HCT116 (cell line): ENCODE data around the gene CCDC39. TPM values are rescaled to one million over a fixed set of nuclear protein-coding genes. Genes with fewer than 3 reads are reported as not detected.

Experiments
- ATAC-seq: fragments of 200-7000 bp; cut with Tn5 transposase; 2 replicates; pipeline ENCODE4 v1.9.1; 2020; ENCODE audit warnings: mild to moderate bottlenecking, moderate library complexity
- BruUV-seq: library from RNA; stranded (reverse); fragments of 400-500 nt; replicated peaks from 2 replicates; lab custom pipeline; 2021; lab: Mats Ljungman, UMichigan
- CTCF ChIA-PET: fragments of 300-600 bp; sonication (Branson Sonifier 250); formaldehyde crosslinking; loops from one replicate; lab custom pipeline; 2021; ENCODE audit warnings: antibody characterized with exemption; lab: Charles Lee
- POLR2A ChIA-PET: fragments of 300-600, 350-600 bp; sonication (Branson Sonifier 250); formaldehyde crosslinking; loops from one replicate; lab custom pipeline; 2021; ENCODE audit warnings: antibody characterized with exemption; lab: Charles Lee
- RAD21 ChIA-PET, 2 experiments: fragments of 300-600 bp; sonication (Branson Sonifier 250); formaldehyde crosslinking; loops; one replicate each; lab custom pipeline; 2023; ENCODE audit warnings: low total read pairs in 2 of 2; ENCODE audit not compliant: uncharacterized antibody in 2 of 2, unreplicated experiment in 2 of 2, low non-redundant PET in 1 of 2; lab: Charles Lee
- DNase-seq: peaks from one replicate; pipeline ENCODE4 v3.0.0-alpha.2; 2010; ENCODE audit warnings: low read depth, low spot score
- H2AFZ ChIP-seq: fragments of 200-600 bp; shearing (Covaris generic), sonication (generic); 2 replicates; pipeline ENCODE4 v1.6.1; 2017; ENCODE audit warnings: low read depth, mixed run types, mixed read lengths, antibody characterized with exemption, low read length; ENCODE audit not compliant: poor library complexity, severe bottlenecking
- H3K27ac ChIP-seq: 2 replicates; pipeline ENCODE4 v1.5.1; 2012; ENCODE audit warnings: low read depth, low read length
- H3K27me3 ChIP-seq: fragments of 200-600 bp; sonication (generic); 2 replicates; pipeline ENCODE4 v1.6.1; 2016; ENCODE audit warnings: mixed run types, low read length, mixed read lengths; ENCODE audit not compliant: insufficient read depth
- H3K36me3 ChIP-seq, 2 experiments: fragments of 200-500 bp in 1 of 2; fragments of 200-600 bp in 1 of 2; sonication (Bioruptor generic) in 1 of 2; sonication (generic) in 1 of 2; 2 replicates each; pipeline versions ENCODE4 v1.5.1 to v1.6.1; 2014 to 2016; ENCODE audit warnings: low read length in 2 of 2, inconsistent platforms in 1 of 2, mixed read lengths in 1 of 2, mixed run types in 1 of 2; ENCODE audit not compliant: insufficient read depth in 2 of 2, control insufficient read depth in 1 of 2
- H3K4me1 ChIP-seq, 2 experiments: fragments of 200-600 bp in 1 of 2; sonication (generic) in 1 of 2; 2 replicates each; pipeline versions ENCODE4 v1.5.1 to v1.6.1; 2012 to 2017; ENCODE audit warnings: low read length in 2 of 2, inconsistent platforms in 1 of 2, mild to moderate bottlenecking in 1 of 2, mixed read lengths in 1 of 2, mixed run types in 1 of 2, moderate library complexity in 1 of 2; ENCODE audit not compliant: insufficient read depth in 2 of 2, control insufficient read depth in 1 of 2
- H3K4me2 ChIP-seq: fragments of 200-600 bp; sonication (generic); 2 replicates; pipeline ENCODE4 v1.6.1; 2017; ENCODE audit warnings: mixed run types, low read length, mixed read lengths
- H3K4me3 ChIP-seq, 2 experiments: fragments of 200-600 bp in 1 of 2; sonication (generic) in 1 of 2; replicated peaks in 1 of 2; 2 replicates each; pipeline ENCODE4 v1.5.1; 2011 to 2016; ENCODE audit warnings: low read length in 2 of 2, control low read depth in 1 of 2, low read depth in 1 of 2, mild to moderate bottlenecking in 1 of 2, mixed read lengths in 1 of 2, mixed run types in 1 of 2
- H3K79me2 ChIP-seq: fragments of 200-600 bp; sonication (generic); 2 replicates; pipeline ENCODE4 v1.6.1; 2017; ENCODE audit warnings: mild to moderate bottlenecking, mixed run types, low read length, moderate library complexity, mixed read lengths; ENCODE audit not compliant: insufficient read depth
- H3K9ac ChIP-seq: fragments of 200-600 bp; sonication (generic); 2 replicates; pipeline ENCODE4 v1.6.1; 2016; ENCODE audit warnings: low read length, mixed read lengths
- H3K9me2 ChIP-seq: fragments of 200-600 bp; sonication (generic), shearing (Covaris generic); 2 replicates; pipeline ENCODE4 v1.6.1; 2017; ENCODE audit warnings: mixed run types, mild to moderate bottlenecking, moderate library complexity; ENCODE audit not compliant: insufficient read depth
- H3K9me3 ChIP-seq, 2 experiments: fragments of 200-500 bp in 1 of 2; fragments of 200-600 bp in 1 of 2; sonication (Bioruptor generic) in 1 of 2; sonication (generic) in 1 of 2; 2 replicates each; pipeline ENCODE4 v1.6.1; 2014 to 2017; ENCODE audit warnings: low read length in 2 of 2, mixed read lengths in 2 of 2, inconsistent platforms in 1 of 2, low read depth in 1 of 2, mild to moderate bottlenecking in 1 of 2, mixed run types in 1 of 2, moderate library complexity in 1 of 2; ENCODE audit not compliant: control insufficient read depth in 1 of 2, insufficient read depth in 1 of 2
- H4K20me1 ChIP-seq: fragments of 200-600 bp; sonication (generic), shearing (Covaris generic); 2 replicates; pipeline ENCODE4 v1.6.1; 2017; ENCODE audit warnings: mixed run types, mild to moderate bottlenecking, moderate library complexity; ENCODE audit not compliant: insufficient read depth
- FOSL1 ChIP-seq: IDR thresholded peaks from 2 replicates; pipeline ENCODE4 v1.6.1; 2012; ENCODE audit warnings: low read depth
- POLR2AphosphoS5 ChIP-seq: IDR thresholded peaks from 2 replicates; pipeline ENCODE4 v1.6.1; 2011; ENCODE audit warnings: mild to moderate bottlenecking, low read depth, low read length, moderate library complexity
- RAD21 ChIP-seq: IDR thresholded peaks from 2 replicates; pipeline ENCODE4 v1.6.1; 2012; ENCODE audit warnings: low read depth, mild to moderate bottlenecking
- SIN3A ChIP-seq: IDR thresholded peaks from 2 replicates; pipeline ENCODE4 v1.6.1; 2012; ENCODE audit warnings: low read depth
- YY1 ChIP-seq: IDR thresholded peaks from 2 replicates; pipeline ENCODE4 v1.6.1; 2011; ENCODE audit warnings: low read length, low read depth, moderate library complexity, mild to moderate bottlenecking; ENCODE audit not compliant: insufficient replicate concordance; ENCODE audit errors: extremely low read depth
- ZNF274 ChIP-seq: fragments of 200-500 bp; sonication (Bioruptor generic); IDR thresholded peaks from 2 replicates; pipeline ENCODE4 v1.6.1; 2014; ENCODE audit warnings: mild to moderate bottlenecking, low read depth, low read length, inconsistent platforms
- intact Hi-C: fragments of 100-400 bp; cut with micrococcal nuclease; formaldehyde crosslinking; loops from 2 replicates; pipeline ENCODE4 v1.10.0; 2022
- total RNA-seq: library from RNA; stranded (reverse); gene quantifications from one replicate; pipeline ENCODE4 v1.2.1, GENCODE V29; 2021; ENCODE audit not compliant: unreplicated experiment

Gene CCDC39
- total RNA-seq, 1 experiment from 2014 or later = not detected

DNA sequence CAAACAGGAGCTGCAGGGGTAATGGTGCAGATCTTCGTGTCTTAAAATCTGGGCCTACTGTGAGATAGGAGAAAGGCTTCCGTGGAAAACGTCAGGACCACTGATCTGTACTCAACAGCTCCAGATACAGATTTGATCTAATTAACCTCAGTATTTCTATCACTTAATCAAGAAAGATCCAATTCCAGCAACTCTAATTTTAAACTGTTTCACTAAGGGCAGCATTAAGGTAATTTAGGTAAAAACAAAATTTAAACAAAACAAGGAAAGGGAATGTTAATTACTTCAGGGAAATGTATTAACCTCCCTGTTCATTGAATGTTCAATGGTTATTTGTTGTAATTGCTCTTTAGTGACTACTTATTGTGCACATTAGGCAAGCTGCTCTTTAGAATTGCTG, 103.7 kb downstream of the CCDC39 start:
- H2AFZ ChIP-seq = no peak overlapping the region
- H4K20me1 ChIP-seq = no peaks in the 10 kb centered on the region
- POLR2A ChIA-PET = no interaction called here
- intact Hi-C loops = no loop called here
- H3K4me2 ChIP-seq = no peak overlapping the region
- H3K27ac ChIP-seq = no peak overlapping the region
- no peaks in the 10 kb centered on the region for H3K36me3 ChIP-seq
- peaks cover 26% of the 10 kb centered on the region for H3K27me3 ChIP-seq
- H3K4me3 ChIP-seq = no peak overlapping the region
- RAD21 ChIA-PET = no interaction called here
- no TSS peak for BruUV-seq
- H3K9ac ChIP-seq = no peak overlapping the region
- H3K4me1 ChIP-seq = no peaks in the 10 kb centered on the region
- ATAC-seq (no peak), DNase-seq (no peak)
- CTCF ChIA-PET = no interaction called here
- H3K9me2 ChIP-seq = no peaks in the 10 kb centered on the region
- no peaks in the 10 kb centered on the region for H3K79me2 ChIP-seq
- TF ChIP-seq FOSL1 = no peak
- H3K9me3 ChIP-seq = no peaks in the 10 kb centered on the region

DNA sequence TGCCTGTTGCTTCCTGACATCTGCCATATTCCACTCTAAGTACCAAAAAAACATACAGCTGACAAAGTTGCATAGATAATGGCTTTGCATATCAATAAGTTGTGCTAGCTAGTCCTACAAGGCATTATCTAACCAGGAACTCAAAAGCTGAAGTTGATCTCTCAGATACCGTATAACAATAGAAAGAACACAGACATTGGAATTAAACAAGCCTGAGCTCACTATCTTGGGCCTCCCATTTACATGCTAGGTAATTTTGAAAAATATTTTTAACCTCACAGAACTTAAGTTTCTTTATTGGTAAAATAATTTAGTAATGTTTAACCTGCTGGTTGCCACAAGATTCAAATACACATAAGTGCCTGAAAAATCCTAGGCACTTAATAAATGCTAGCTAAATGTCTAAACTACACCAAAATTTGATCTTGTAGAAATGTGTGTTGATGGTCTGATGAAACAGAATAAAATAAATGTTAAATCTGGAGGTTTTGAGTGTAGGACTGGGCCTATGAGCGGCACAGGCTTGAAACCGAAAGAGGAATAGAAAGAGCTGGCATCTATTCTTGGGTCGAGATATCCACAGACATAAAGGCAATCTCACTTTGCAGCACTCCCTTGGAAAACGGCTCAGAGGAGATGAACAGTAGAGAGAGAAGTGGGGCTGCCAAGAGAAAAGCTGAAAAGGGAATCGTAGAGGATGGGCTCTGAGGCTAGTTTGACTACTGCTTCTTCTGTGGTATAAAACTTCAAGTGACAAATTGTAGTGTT, 107.3 kb downstream of the CCDC39 start:
- no peak for TF ChIP-seq POLR2AphosphoS5
- TF ChIP-seq ZNF274 = no peak
- TF ChIP-seq RAD21 = no peak
- no peak for TF ChIP-seq SIN3A
- no peak for TF ChIP-seq YY1
- TF ChIP-seq, all 23 proteins: peak for 0
- no peaks in the 10 kb centered on the region for H3K4me1 ChIP-seq
- ChIA-PET POLR2A (no interaction called here), RAD21 (no interaction called here), CTCF (no interaction called here)
- H3K9me3 ChIP-seq = no peaks in the 10 kb centered on the region
- peaks cover 28% of the 10 kb centered on the region for H3K27me3 ChIP-seq
- no peak overlapping the region for H3K9ac ChIP-seq
- ATAC-seq (no peak), DNase-seq (no peak)
- no peak overlapping the region for H2AFZ ChIP-seq
- H3K9me2 ChIP-seq = no peaks in the 10 kb centered on the region
- intact Hi-C loops = no loop called here
- BruUV-seq = no TSS peak
- H3K4me2 ChIP-seq = no peak overlapping the region
- H3K36me3 ChIP-seq = no peaks in the 10 kb centered on the region
- no peak overlapping the region for H3K4me3 ChIP-seq
- H3K79me2 ChIP-seq = no peaks in the 10 kb centered on the region
- H3K27ac ChIP-seq = no peak overlapping the region
- H4K20me1 ChIP-seq = no peaks in the 10 kb centered on the region; the same call in 1 of the 2 replicates
